Colonic mucosa (tissue), 4 donors: ENCODE measurements around the gene LMOD1. TPM values are rescaled to one million over a fixed set of nuclear protein-coding genes. Genes with fewer than 3 reads are reported as not detected.

Experiments used
- DNase-seq: peaks from one replicate; pipeline ENCODE4 v3.0.0-alpha.2; 2020
- H3K27ac ChIP-seq: fragments of 200-600 bp; one replicate; pipeline ENCODE4 v1.8.0; 2021
- H3K27me3 ChIP-seq: fragments of 200-600 bp; one replicate; pipeline ENCODE4 v1.8.0; 2021
- H3K36me3 ChIP-seq: fragments of 200-600 bp; one replicate; pipeline ENCODE4 v1.8.0; 2021
- H3K4me1 ChIP-seq: fragments of 200-600 bp; one replicate; pipeline ENCODE4 v1.8.0; 2021; ENCODE audit warnings: mild to moderate bottlenecking
- H3K4me3 ChIP-seq: fragments of 200-600 bp; one replicate; pipeline ENCODE4 v1.8.0; 2021
- H3K9ac ChIP-seq, 2 donors: one replicate each; pipeline ENCODE4 v1.7.0; 2013; ENCODE audit warnings: control low read depth in 2 of 2, low read depth in 2 of 2, low read length in 2 of 2
- H3K9me3 ChIP-seq: fragments of 200-600 bp; one replicate; pipeline ENCODE4 v1.8.0; 2021
- CTCF ChIP-seq: fragments of 200-600 bp; IDR thresholded peaks from one replicate; pipeline ENCODE4 v1.8.0; 2022; ENCODE audit warnings: antibody characterized with exemption, mild to moderate bottlenecking
- intact Hi-C: fragments of 100-400 bp; cut with DNase I; formaldehyde crosslinking; loops from one replicate; pipeline ENCODE4 v1.14.1; 2022
- total RNA-seq, 2 donors: library from RNA; stranded (reverse); fragmentation: NEBNext Ultra II Directional in 1 of 2; extraction: Animal tissue kit (Norgen Biotek cat#: 25700) in 1 of 2; gene quantifications; one replicate each; pipeline ENCODE4 v1.2.1, GENCODE V29; 2021
- donor health status: healthy.
- donor health status: DM: no; HTN: no; CAD: no.
- donor health status: DM: no; HTN: no; CAD: no.

The LMOD1 gene
- total RNA-seq, 2 donors from 2014 or later: 7.6 to 64.5 TPM

DNA sequence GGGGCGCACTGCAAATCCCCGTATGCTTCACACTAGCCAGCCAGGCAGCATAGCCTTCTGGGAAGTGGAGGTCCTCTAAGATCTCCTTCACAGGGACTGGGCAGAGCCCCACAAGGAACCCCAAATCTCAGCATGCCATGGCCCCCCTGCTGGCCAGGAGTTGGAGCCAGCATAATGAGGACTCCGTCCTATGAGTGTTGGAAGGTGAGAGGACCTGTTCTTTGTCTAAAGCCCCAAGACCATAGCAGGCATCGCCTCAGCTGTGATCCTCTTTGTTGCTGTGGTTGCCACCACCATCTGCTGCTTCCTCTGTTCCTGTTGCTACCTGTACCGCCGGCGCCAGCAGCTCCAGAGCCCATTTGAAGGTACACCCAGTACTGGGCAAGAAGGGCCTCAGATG lies 56.1 kb downstream of the LMOD1 start:
- intact Hi-C loops: no loop called here
- H3K4me1 ChIP-seq: peaks cover 5% of the 10 kb centered on the region

DNA sequence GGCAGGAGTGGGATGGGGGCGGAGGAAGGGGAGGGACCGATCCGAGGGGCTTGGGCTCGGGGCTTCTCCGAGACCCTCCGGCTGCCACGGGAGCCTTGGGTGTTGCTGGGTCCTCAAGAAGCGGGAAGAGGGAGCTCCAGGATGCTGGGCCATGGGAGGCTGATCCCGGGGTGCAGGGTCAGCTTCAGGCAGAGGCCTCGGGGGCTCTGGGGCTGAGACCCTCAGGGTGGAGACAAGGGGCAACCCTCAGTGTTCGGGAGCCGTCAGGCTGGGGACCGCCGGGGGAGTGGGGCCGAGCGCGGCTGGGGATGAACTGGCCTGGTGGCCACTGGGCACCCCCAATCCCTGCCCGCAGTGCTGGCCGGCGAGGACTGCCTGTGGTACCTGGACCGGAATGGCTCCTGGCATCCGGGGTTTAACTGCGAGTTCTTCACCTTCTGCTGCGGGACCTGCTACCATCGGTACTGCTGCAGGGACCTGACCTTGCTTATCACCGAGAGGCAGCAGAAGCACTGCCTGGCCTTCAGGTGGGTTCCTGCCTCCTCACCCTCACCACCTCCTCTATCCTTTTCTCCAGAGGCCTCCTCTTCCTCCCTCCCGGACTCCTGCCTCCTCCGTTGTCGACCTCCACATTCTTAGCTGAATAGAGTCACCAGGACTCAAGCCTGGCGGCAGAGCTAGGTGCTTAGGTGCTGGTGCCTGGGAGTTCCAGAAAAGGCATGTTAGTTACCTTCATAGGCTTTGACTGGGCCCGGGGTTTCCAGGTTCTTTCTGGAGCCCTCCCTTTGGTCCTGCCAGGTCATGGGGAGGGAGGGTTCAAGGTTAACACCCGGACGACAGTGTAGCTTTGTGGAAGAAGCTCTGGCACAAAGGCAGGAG lies 57.0 kb downstream of the LMOD1 start:
- Histone ChIP-seq H3K9ac (peak overlapping the region; percentile 52 to 64), H3K9me3 (no peaks in the 10 kb centered on the region), H3K4me3 (peak overlapping the region; percentile 66), H3K27me3 (peaks cover 12% of the 10 kb centered on the region), H3K27ac (no peak overlapping the region), H3K36me3 (no peaks in the 10 kb centered on the region), H3K4me1 (peaks cover 5% of the 10 kb centered on the region)
- intact Hi-C loops: no loop called here
- no peak for DNase-seq
- TF ChIP-seq CTCF: no peak

More for the DNA sequence above, 56.1 kb downstream of the LMOD1 start:
- no peak overlapping the region for H3K27ac ChIP-seq
- no peak for DNase-seq
- no peaks in the 10 kb centered on the region for H3K36me3 ChIP-seq
- TF ChIP-seq CTCF: no peak
- H3K9ac ChIP-seq: no peak overlapping the region
- no peaks in the 10 kb centered on the region for H3K9me3 ChIP-seq
- peaks cover 12% of the 10 kb centered on the region for H3K27me3 ChIP-seq
- no peak overlapping the region for H3K4me3 ChIP-seq

DNA sequence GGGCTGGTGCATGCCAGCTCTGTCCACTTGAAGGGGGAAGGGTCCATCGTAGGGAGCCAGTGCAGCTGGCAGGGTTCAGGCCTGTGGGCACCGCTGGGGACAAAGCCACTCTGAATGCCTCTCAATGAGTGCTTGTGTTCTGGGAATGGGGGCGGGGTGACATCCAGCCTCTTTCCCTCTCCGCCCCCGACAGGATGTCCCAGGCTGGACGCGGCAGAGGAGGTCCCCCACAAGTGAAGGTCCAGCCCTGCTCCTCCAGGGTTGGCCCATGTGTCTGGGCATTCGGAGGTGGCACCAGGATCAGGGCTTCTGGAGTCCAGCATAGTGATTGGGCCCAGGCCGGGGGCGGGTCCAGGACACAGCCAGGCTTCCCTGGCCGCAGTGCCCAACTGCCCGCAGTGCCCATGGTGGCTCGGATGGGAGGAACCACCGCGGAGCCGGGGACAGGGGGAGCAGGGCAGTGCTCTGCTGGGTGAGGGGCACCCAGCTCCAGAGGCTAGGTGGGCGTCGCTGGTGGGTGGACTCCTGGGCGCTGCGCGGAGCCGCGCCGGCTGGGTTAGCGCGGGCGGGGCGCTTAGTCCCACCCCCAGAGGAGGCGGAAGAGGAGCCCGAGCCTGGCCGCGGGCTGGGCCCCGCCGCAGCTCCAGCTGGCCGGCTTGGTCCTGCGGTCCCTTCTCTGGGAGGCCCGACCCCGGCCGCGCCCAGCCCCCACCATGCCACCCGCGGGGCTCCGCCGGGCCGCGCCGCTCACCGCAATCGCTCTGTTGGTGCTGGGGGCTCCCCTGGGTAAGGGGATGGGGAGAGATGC lies 57.9 kb downstream of the LMOD1 start, which contains the start of gene SHISA4:
Gene SHISA4, plus strand, starts transcription at position 617 of the 808 bp plus-strand sequence. Its CDS starts 97 bp downstream, at position 714.
- Histone ChIP-seq H3K4me3 (peak within 1 kb of the TSS; percentile 66), H3K9ac (peak within 1 kb of the TSS; percentile 52 to 64), H3K36me3 (no peaks in the 10 kb centered on the region), H3K27me3 (peaks cover 12% of the 10 kb centered on the region), H3K27ac (no peak within 1 kb of the TSS), H3K9me3 (no peaks in the 10 kb centered on the region), H3K4me1 (peaks cover 5% of the 10 kb centered on the region)
- intact Hi-C loops: no loop called here
- TF ChIP-seq CTCF: no peak
- DNase-seq: peak; percentile 54

DNA sequence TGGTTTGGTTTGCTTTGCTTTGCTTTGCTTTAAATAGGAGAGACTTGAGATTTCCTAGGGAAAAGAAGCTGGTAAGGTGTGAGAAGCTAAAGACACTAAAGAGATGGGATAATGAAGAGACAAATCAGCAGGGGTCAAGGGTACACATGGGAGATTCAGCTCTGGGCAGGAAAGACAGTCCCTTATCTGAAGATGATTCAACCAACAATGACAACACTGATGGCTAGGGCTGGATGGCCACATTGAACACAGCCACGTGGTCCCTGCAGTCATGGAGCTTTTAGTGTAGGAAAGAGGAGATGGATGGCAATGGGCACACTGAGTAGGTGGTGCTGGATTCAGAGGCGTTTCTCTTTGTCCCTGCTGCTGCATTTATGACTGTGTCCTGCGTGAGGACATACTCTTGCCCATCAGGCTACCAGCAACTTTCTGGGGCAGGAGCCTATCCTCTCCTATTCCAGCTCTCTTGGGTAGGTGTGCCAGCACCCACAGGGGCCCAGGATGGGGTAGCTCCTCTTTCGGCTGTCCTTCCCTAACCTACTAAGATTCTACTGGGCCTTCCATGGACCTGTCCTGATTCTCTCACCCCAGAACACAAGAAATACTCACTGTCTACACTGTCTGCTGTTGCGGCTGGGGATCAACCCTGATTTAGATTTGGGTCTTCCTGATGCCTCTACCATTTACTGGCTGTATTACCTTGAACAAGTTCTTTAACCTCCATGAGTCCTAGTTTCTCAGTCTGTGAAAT lies 59.1 kb downstream of the LMOD1 start:
- Histone ChIP-seq H3K27ac (no peak overlapping the region), H3K36me3 (no peaks in the 10 kb centered on the region), H3K27me3 (peaks cover 12% of the 10 kb centered on the region), H3K4me3 (no peak overlapping the region), H3K4me1 (peaks cover 5% of the 10 kb centered on the region), H3K9me3 (no peaks in the 10 kb centered on the region), H3K9ac (no peak overlapping the region)
- TF ChIP-seq CTCF: no peak
- intact Hi-C loops: no loop called here
- no peak for DNase-seq
